Erythroblast (primary cell): ENCODE measurements around the gene C2CD3.

Source experiments
- GATA1 ChIP-seq: IDR thresholded peaks from 2 replicates; pipeline ENCODE4 v1.6.1; 2011; ENCODE audit warnings: low read depth, mild to moderate bottlenecking, control low read depth, low read length, moderate library complexity
- POLR2A ChIP-seq: IDR thresholded peaks from 2 replicates; pipeline ENCODE4 v1.6.1; 2011; ENCODE audit warnings: mild to moderate bottlenecking, low read length

- TF ChIP-seq POLR2A, result no peak
- TF ChIP-seq GATA1, result no peak
Measured at GRCh38 chr11:74195828-74196227, 25.0 kb upstream of the C2CD3 start.
